HCT116 (cell line): ENCODE results near the gene SH2D7. TPM values are rescaled to one million over a fixed set of nuclear protein-coding genes. Genes with fewer than 3 reads are reported as not detected.

ENCODE experiments used
- ATAC-seq: fragments of 200-7000 bp; cut with Tn5 transposase; 2 replicates; pipeline ENCODE4 v1.9.1; 2020; ENCODE audit warnings: mild to moderate bottlenecking, moderate library complexity
- BruUV-seq: library from RNA; stranded (reverse); fragments of 400-500 nt; replicated peaks from 2 replicates; lab custom pipeline; 2021; lab: Mats Ljungman, UMichigan
- CTCF ChIA-PET: fragments of 300-600 bp; sonication (Branson Sonifier 250); formaldehyde crosslinking; loops from one replicate; lab custom pipeline; 2021; ENCODE audit warnings: antibody characterized with exemption; lab: Charles Lee
- POLR2A ChIA-PET: fragments of 300-600, 350-600 bp; sonication (Branson Sonifier 250); formaldehyde crosslinking; loops from one replicate; lab custom pipeline; 2021; ENCODE audit warnings: antibody characterized with exemption; lab: Charles Lee
- RAD21 ChIA-PET, 2 experiments: fragments of 300-600 bp; sonication (Branson Sonifier 250); formaldehyde crosslinking; loops; one replicate each; lab custom pipeline; 2023; ENCODE audit warnings: low total read pairs in 2 of 2; ENCODE audit not compliant: uncharacterized antibody in 2 of 2, unreplicated experiment in 2 of 2, low non-redundant PET in 1 of 2; lab: Charles Lee
- DNase-seq: peaks from one replicate; pipeline ENCODE4 v3.0.0-alpha.2; 2010; ENCODE audit warnings: low read depth, low spot score
- H2AFZ ChIP-seq: fragments of 200-600 bp; shearing (Covaris generic), sonication (generic); 2 replicates; pipeline ENCODE4 v1.6.1; 2017; ENCODE audit warnings: low read depth, mixed run types, mixed read lengths, antibody characterized with exemption, low read length; ENCODE audit not compliant: poor library complexity, severe bottlenecking
- H3K27ac ChIP-seq: 2 replicates; pipeline ENCODE4 v1.5.1; 2012; ENCODE audit warnings: low read depth, low read length
- H3K27me3 ChIP-seq: fragments of 200-600 bp; sonication (generic); 2 replicates; pipeline ENCODE4 v1.6.1; 2016; ENCODE audit warnings: mixed run types, low read length, mixed read lengths; ENCODE audit not compliant: insufficient read depth
- H3K36me3 ChIP-seq, 2 experiments: fragments of 200-500 bp in 1 of 2; fragments of 200-600 bp in 1 of 2; sonication (Bioruptor generic) in 1 of 2; sonication (generic) in 1 of 2; 2 replicates each; pipeline versions ENCODE4 v1.5.1 to v1.6.1; 2014 to 2016; ENCODE audit warnings: low read length in 2 of 2, inconsistent platforms in 1 of 2, mixed read lengths in 1 of 2, mixed run types in 1 of 2; ENCODE audit not compliant: insufficient read depth in 2 of 2, control insufficient read depth in 1 of 2
- H3K4me1 ChIP-seq, 2 experiments: fragments of 200-600 bp in 1 of 2; sonication (generic) in 1 of 2; 2 replicates each; pipeline versions ENCODE4 v1.5.1 to v1.6.1; 2012 to 2017; ENCODE audit warnings: low read length in 2 of 2, inconsistent platforms in 1 of 2, mild to moderate bottlenecking in 1 of 2, mixed read lengths in 1 of 2, mixed run types in 1 of 2, moderate library complexity in 1 of 2; ENCODE audit not compliant: insufficient read depth in 2 of 2, control insufficient read depth in 1 of 2
- H3K4me2 ChIP-seq: fragments of 200-600 bp; sonication (generic); 2 replicates; pipeline ENCODE4 v1.6.1; 2017; ENCODE audit warnings: mixed run types, low read length, mixed read lengths
- H3K4me3 ChIP-seq, 2 experiments: fragments of 200-600 bp in 1 of 2; sonication (generic) in 1 of 2; replicated peaks in 1 of 2; 2 replicates each; pipeline ENCODE4 v1.5.1; 2011 to 2016; ENCODE audit warnings: low read length in 2 of 2, control low read depth in 1 of 2, low read depth in 1 of 2, mild to moderate bottlenecking in 1 of 2, mixed read lengths in 1 of 2, mixed run types in 1 of 2
- H3K79me2 ChIP-seq: fragments of 200-600 bp; sonication (generic); 2 replicates; pipeline ENCODE4 v1.6.1; 2017; ENCODE audit warnings: mild to moderate bottlenecking, mixed run types, low read length, moderate library complexity, mixed read lengths; ENCODE audit not compliant: insufficient read depth
- H3K9ac ChIP-seq: fragments of 200-600 bp; sonication (generic); 2 replicates; pipeline ENCODE4 v1.6.1; 2016; ENCODE audit warnings: low read length, mixed read lengths
- H3K9me2 ChIP-seq: fragments of 200-600 bp; sonication (generic), shearing (Covaris generic); 2 replicates; pipeline ENCODE4 v1.6.1; 2017; ENCODE audit warnings: mixed run types, mild to moderate bottlenecking, moderate library complexity; ENCODE audit not compliant: insufficient read depth
- H3K9me3 ChIP-seq, 2 experiments: fragments of 200-500 bp in 1 of 2; fragments of 200-600 bp in 1 of 2; sonication (Bioruptor generic) in 1 of 2; sonication (generic) in 1 of 2; 2 replicates each; pipeline ENCODE4 v1.6.1; 2014 to 2017; ENCODE audit warnings: low read length in 2 of 2, mixed read lengths in 2 of 2, inconsistent platforms in 1 of 2, low read depth in 1 of 2, mild to moderate bottlenecking in 1 of 2, mixed run types in 1 of 2, moderate library complexity in 1 of 2; ENCODE audit not compliant: control insufficient read depth in 1 of 2, insufficient read depth in 1 of 2
- H4K20me1 ChIP-seq: fragments of 200-600 bp; sonication (generic), shearing (Covaris generic); 2 replicates; pipeline ENCODE4 v1.6.1; 2017; ENCODE audit warnings: mixed run types, mild to moderate bottlenecking, moderate library complexity; ENCODE audit not compliant: insufficient read depth
- ATF3 ChIP-seq: IDR thresholded peaks from 2 replicates; pipeline ENCODE4 v1.6.1; 2012
- EGR1 ChIP-seq: IDR thresholded peaks from 2 replicates; pipeline ENCODE4 v1.6.1; 2012; ENCODE audit warnings: low read depth
- ELF1 ChIP-seq: IDR thresholded peaks from 2 replicates; pipeline ENCODE4 v1.6.1; 2012; ENCODE audit warnings: low read depth, borderline replicate concordance
- EZH2 ChIP-seq: fragments of 200-600 bp; sonication (generic); IDR thresholded peaks from 2 replicates; pipeline ENCODE4 v1.6.1; 2017; ENCODE audit warnings: antibody characterized with exemption, mixed run types
- EZH2phosphoT487 ChIP-seq: fragments of 200-600 bp; IDR thresholded peaks from 2 replicates; pipeline ENCODE4 v1.6.1; 2018; ENCODE audit warnings: antibody characterized with exemption, borderline replicate concordance
- FOSL1 ChIP-seq: IDR thresholded peaks from 2 replicates; pipeline ENCODE4 v1.6.1; 2012; ENCODE audit warnings: low read depth
- JUND ChIP-seq: IDR thresholded peaks from 2 replicates; pipeline ENCODE4 v1.6.1; 2012
- SIN3A ChIP-seq: IDR thresholded peaks from 2 replicates; pipeline ENCODE4 v1.6.1; 2012; ENCODE audit warnings: low read depth
- SRF ChIP-seq: IDR thresholded peaks from 2 replicates; pipeline ENCODE4 v1.6.1; 2012; ENCODE audit warnings: low read depth
- ZBTB33 ChIP-seq: IDR thresholded peaks from 2 replicates; pipeline ENCODE4 v1.6.1; 2011; ENCODE audit warnings: mild to moderate bottlenecking, low read length, moderate library complexity; ENCODE audit not compliant: insufficient replicate concordance; ENCODE audit errors: extremely low read depth
- ZFX ChIP-seq: fragments of 450-650 bp; IDR thresholded peaks from 2 replicates; pipeline ENCODE4 v1.6.1; 2017
- ZNF274 ChIP-seq: fragments of 200-500 bp; sonication (Bioruptor generic); IDR thresholded peaks from 2 replicates; pipeline ENCODE4 v1.6.1; 2014; ENCODE audit warnings: mild to moderate bottlenecking, low read depth, low read length, inconsistent platforms
- intact Hi-C: fragments of 100-400 bp; cut with micrococcal nuclease; formaldehyde crosslinking; loops from 2 replicates; pipeline ENCODE4 v1.10.0; 2022
- total RNA-seq: library from RNA; stranded (reverse); gene quantifications from one replicate; pipeline ENCODE4 v1.2.1, GENCODE V29; 2021; ENCODE audit not compliant: unreplicated experiment

Gene SH2D7
- total RNA-seq, 1 experiment from 2014 or later: not detected

- DNase-seq: no peak
- CTCF ChIA-PET: interaction anchor here (1.2 to 5.1 kb wide), 8 partner anchors 12 to 205 kb away, joined by 3 to 70 read pairs (median 10); no protein-coding TSS in a partner anchor
- Histone ChIP-seq H3K4me2 (no peak overlapping the region), H3K79me2 (no peaks in the 10 kb centered on the region), H2AFZ (no peak overlapping the region), H3K9me3 (no peaks in the 10 kb centered on the region), H4K20me1 (no peaks in the 10 kb centered on the region), H3K9ac (no peak overlapping the region), H3K4me3 (no peak overlapping the region), H3K4me1 (0 out of 4 replicates have a peak, but pooled peaks cover 0 to 6% of the 10 kb centered on the region in 2 experiments), H3K9me2 (no peaks in the 10 kb centered on the region), H3K27ac (no peak overlapping the region), H3K36me3 (no peaks in the 10 kb centered on the region), H3K27me3 (no peaks in the 10 kb centered on the region)
- TF ChIP-seq ATF3 (no peak), ELF1 (no peak), ZNF274 (no peak), SIN3A (no peak), ZFX (no peak), ZBTB33 (no peak), FOSL1 (no peak), JUND (no peak), EZH2 (no peak), EZH2phosphoT487 (no peak), SRF (no peak), EGR1 (no peak)
- BruUV-seq: no TSS peak
- no peak for ATAC-seq
- intact Hi-C loops: no loop called here
- RAD21 ChIA-PET: interaction anchor here (0.7 to 2.1 kb wide), 4 partner anchors 55 to 149 kb away, joined by 3 to 19 read pairs (median 11); no protein-coding TSS in a partner anchor
- POLR2A ChIA-PET: no interaction called here
Measured at GRCh38 chr15:78107471-78107870, 15.1 kb downstream of the SH2D7 start.
